Naive thymus-derived CD8-positive, alpha-beta T cell (primary cell): ENCODE measurements around the gene RFX7. TPM values are rescaled to one million over a fixed set of nuclear protein-coding genes. Genes with fewer than 3 reads are reported as not detected.
A peak's percentile ranks its signal among the peaks of the same experiment; 100 is the strongest.
"Not testable (repeated sequence)": the region's sequence is repeated elsewhere in the genome, so short reads cannot be mapped to it uniquely, and the experiment has no call there.

Experiments used
- ATAC-seq, 2 donors: fragments of 150-1000 bp; cut with Tn5 transposase in 1 of 2; sonication (Bioruptor Pico), chemical (Tn5 transposase) in 1 of 2; 1 replicate in 1 of 2; 2 replicates in 1 of 2; pipeline ENCODE4 v1.10.0; 2021; ENCODE audit warnings: mild to moderate bottlenecking in 2 of 2, moderate library complexity in 2 of 2
- POLR2A ChIA-PET: fragments of 350-600 bp; sonication (Branson Sonifier 250); formaldehyde crosslinking; loops from one replicate; lab custom pipeline; 2021; ENCODE audit warnings: antibody characterized with exemption; lab: Charles Lee
- DNase-seq, 10 donors: peaks; one replicate each; pipeline versions ENCODE4 v3.0.0 to v3.0.0-alpha.2; 2020 to 2022
- H3K27ac Mint-ChIP-seq, 10 donors: one replicate each; pipeline ENCODE4 v1.8.0; 2020 to 2022; ENCODE audit warnings: mild to moderate bottlenecking in 10 of 10, mixed read lengths in 10 of 10, moderate library complexity in 4 of 10, inconsistent platforms in 1 of 10
- H3K27me3 Mint-ChIP-seq, 5 donors: one replicate each; pipeline ENCODE4 v1.8.0; 2021 to 2022; ENCODE audit warnings: mixed read lengths in 5 of 5
- H3K36me3 Mint-ChIP-seq, 3 donors: one replicate each; pipeline ENCODE4 v1.8.0; 2020 to 2022; ENCODE audit warnings: mixed read lengths in 3 of 3, mild to moderate bottlenecking in 2 of 3, inconsistent platforms in 1 of 3
- H3K4me1 Mint-ChIP-seq, 4 donors: one replicate each; pipeline ENCODE4 v1.8.0; 2021 to 2022; ENCODE audit warnings: mixed read lengths in 4 of 4
- H3K4me3 Mint-ChIP-seq, 10 donors: one replicate each; pipeline ENCODE4 v1.8.0; 2020 to 2022; ENCODE audit warnings: mild to moderate bottlenecking in 10 of 10, mixed read lengths in 10 of 10, moderate library complexity in 6 of 10, inconsistent platforms in 1 of 10
- H3K9me3 Mint-ChIP-seq, 9 donors: one replicate each; pipeline ENCODE4 v1.8.0; 2020 to 2022; ENCODE audit warnings: mixed read lengths in 9 of 9, mild to moderate bottlenecking in 3 of 9, inconsistent platforms in 1 of 9, moderate library complexity in 1 of 9
- polyA plus RNA-seq, 3 donors: library from polyadenylated mRNA; unstranded; fragments of 300-500 nt; fragmentation: Illumina TruSeq; gene quantifications; one replicate each; pipeline ENCODE4 v1.2.3, GENCODE V29; 2021
- total RNA-seq, 8 experiments: library from RNA in 2 of 8; stranded (reverse) in 2 of 8; gene quantifications; one replicate each; pipeline ENCODE4 v1.2.3 and lab custom pipeline; 2021 to 2026

Gene RFX7
- total and polyA plus RNA-seq, 5 experiments from 2014 or later: 3.0 to 36.0 (median 4.2) TPM

DNA sequence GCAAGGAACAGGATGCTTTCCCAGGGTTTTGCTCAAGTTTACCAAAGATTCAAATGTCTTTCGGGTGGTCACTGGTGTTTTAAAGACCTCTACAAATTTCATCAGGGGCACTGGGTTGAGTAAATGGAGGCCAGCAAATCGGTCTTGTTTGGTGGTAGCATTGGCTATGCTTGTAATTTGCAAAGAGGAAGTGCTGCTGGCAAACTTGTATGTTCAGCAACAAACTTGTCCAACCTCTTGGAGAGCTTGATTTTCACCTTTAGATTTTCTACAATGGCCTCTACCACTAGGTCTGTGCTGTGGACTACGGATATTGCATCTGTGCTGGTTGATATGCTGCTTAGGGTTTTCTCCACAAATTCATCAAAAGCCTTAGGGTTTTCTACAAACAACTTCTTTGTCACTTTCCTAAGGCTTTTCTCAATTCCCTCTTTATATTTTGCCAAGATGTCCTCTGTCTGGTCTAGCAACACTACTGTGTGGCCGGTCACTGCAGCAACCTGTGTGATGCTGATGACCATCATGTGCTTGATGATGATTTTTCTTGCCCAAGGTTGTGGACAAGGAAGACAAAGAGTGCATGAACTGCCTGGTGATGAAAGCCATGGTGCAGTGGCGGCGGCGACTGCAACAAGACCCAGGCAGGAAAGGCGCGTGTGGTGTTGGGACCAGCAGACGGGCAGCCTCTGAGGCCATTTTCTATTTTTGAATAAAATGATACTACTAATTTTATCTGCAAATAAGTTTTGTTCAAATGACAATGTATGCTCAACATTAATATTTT is 50.8 kb downstream of the RFX7 start:
- Mint-ChIP-seq H3K4me3 (no peak overlapping the region), H3K27ac (no peak overlapping the region), H3K36me3 (peaks cover 0 to 19% (median 10%) of the 10 kb centered on the region in 3 donors), H3K9me3 (no peaks in the 10 kb centered on the region), H3K4me1 (peaks cover 18 to 57% (median 52%) of the 10 kb centered on the region in 4 donors), H3K27me3 (no peaks in the 10 kb centered on the region)
- DNase-seq (no peak), ATAC-seq (no peak)
- POLR2A ChIA-PET: no interaction called here

DNA sequence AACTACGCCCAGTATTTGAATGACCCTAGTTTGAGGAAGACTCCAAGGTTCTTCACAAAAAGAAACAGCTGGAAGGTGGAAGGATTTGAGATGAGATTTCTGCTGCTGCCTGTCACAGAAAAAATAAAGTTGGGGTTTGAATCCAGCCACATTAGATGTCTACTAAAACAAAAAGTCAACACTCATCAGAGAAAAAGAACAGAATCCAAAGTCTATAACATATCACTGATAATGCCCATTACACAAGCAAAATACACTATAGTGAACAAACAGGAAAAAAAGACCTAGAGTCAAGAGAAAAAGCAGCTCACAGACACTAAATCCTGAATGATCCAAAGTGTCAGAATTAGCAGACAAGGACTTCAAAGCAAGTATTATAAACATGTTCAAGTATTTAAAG is 56.0 kb downstream of the RFX7 start:
- H3K9me3 Mint-ChIP-seq: no peaks in the 10 kb centered on the region
- POLR2A ChIA-PET: no interaction called here
- H3K4me1 Mint-ChIP-seq: peaks cover 26 to 67% (median 56%) of the 10 kb centered on the region in 4 donors
- DNase-seq (no peak), ATAC-seq (no peak)
- no peaks in the 10 kb centered on the region for H3K27me3 Mint-ChIP-seq
- H3K36me3 Mint-ChIP-seq: peaks cover 5 to 7% (median 5%) of the 10 kb centered on the region in 3 donors
- H3K27ac Mint-ChIP-seq: peak overlapping the region in 6 of 10 donors; percentile 2 to 62 (median 13)
- peak overlapping the region in 5 of 10 donors; percentile 2 to 39 (median 27) for H3K4me3 Mint-ChIP-seq

DNA sequence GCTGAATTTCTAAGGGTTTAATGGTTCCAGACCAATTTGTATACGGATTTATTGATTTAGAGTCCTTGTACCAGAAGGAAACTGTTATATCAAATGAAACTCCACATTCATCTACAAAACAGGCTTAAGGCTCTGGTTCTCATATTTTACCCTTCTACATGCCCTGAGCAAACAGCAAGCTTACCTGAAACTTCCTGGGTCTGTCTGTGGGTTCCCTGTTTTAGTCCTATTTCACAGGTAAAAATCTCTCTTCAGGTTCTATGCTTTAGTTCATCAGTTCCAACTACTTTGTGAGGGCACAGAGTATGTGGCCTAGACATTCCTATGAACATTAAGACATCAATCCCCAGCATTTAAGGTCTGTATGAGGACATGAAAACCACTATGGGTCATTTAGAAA is 57.7 kb downstream of the RFX7 start:
- ATAC-seq (no peak), DNase-seq (no peak)
- peaks cover 0 to 5% (median 5%) of the 10 kb centered on the region in 3 donors for H3K36me3 Mint-ChIP-seq
- no peaks in the 10 kb centered on the region for H3K27me3 Mint-ChIP-seq
- H3K4me1 Mint-ChIP-seq: peaks cover 27 to 61% (median 49%) of the 10 kb centered on the region in 4 donors
- POLR2A ChIA-PET: no interaction called here
- no peaks in the 10 kb centered on the region for H3K9me3 Mint-ChIP-seq
- peak overlapping the region in 2 of 10 donors; percentile 6 to 7 for H3K27ac Mint-ChIP-seq
- H3K4me3 Mint-ChIP-seq: no peak overlapping the region

DNA sequence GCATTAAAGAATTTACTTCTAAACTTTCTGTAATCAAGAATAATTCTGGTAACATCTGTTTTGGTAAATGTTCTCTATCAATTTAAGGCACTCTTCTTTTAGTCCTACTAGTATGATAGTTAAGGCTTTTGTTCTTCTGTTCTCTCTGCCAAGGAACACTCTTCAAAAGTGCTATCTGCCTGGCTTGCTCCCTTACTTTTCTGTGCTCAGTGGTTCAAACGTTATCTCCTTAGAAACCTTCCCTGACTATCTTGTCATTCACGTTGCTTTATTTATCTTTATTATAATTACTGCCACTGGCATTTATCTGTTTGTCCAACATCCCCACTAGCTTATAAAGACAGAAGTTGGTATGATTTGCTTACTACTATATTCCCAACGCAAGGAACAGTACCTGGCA is 59.2 kb downstream of the RFX7 start:
- Mint-ChIP-seq H3K9me3 (no peaks in the 10 kb centered on the region), H3K36me3 (peaks cover 0 to 5% (median 3%) of the 10 kb centered on the region in 3 donors), H3K27me3 (no peaks in the 10 kb centered on the region), H3K4me3 (no peak overlapping the region), H3K27ac (peak overlapping the region in 1 of 10 donors; percentile 55), H3K4me1 (peaks cover 25 to 54% (median 45%) of the 10 kb centered on the region in 4 donors)
- ATAC-seq: no peak
- no peak for DNase-seq
- POLR2A ChIA-PET: no interaction called here

DNA sequence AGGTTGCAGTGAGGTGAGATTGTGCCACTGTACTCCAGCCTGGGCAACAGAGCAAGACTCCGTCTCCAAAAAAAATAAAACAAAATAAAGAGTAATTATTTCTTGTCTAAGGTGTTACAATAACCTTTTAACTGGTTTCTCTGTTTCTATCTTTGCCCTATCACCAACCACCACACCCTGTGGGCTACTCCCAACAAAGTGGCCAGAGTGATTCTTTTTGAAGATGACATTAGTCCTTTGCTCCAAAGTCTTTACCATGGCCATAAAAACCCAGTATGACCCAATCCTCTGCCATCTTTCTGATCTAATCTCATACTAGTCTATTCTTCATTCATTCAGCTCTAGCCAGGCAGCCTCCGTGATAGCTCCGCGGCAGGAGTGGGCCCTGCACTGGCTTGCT is 62.8 kb downstream of the RFX7 start:
- H3K27me3 Mint-ChIP-seq: no peaks in the 10 kb centered on the region
- POLR2A ChIA-PET: no interaction called here
- H3K4me3 Mint-ChIP-seq: peak overlapping the region in 1 of 10 donors; percentile 4
- peak overlapping the region in 4 of 10 donors; percentile 1 to 16 (median 4) for H3K27ac Mint-ChIP-seq
- ATAC-seq (no peak), DNase-seq (no peak)
- peaks cover 15 to 43% (median 29%) of the 10 kb centered on the region in 4 donors for H3K4me1 Mint-ChIP-seq
- no peaks in the 10 kb centered on the region for H3K9me3 Mint-ChIP-seq
- H3K36me3 Mint-ChIP-seq: peaks cover 12 to 17% (median 12%) of the 10 kb centered on the region in 3 donors

DNA sequence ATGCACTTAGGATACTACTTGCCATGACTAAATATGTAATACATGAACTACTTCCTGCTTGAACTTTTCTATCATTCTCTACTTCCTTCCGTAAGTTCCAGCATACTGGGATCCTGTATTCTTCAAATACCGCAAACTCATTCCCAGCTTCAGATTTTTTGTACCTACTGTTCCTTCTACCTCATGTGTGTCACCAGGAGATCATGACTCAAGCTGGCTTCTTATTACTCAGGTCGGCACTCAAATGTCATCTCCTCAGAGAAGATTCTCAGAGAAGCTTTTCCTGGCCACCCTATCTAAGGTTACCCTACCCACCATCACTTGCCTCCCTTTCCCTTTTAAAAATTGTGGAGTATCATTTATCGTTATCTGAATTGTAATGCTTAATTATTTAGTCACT is 66.7 kb downstream of the RFX7 start:
- Mint-ChIP-seq H3K9me3 (peaks cover 0 to 2% (median 0%) of the 10 kb centered on the region in 9 donors), H3K27me3 (no peaks in the 10 kb centered on the region), H3K27ac (peak overlapping the region in 2 of 10 donors; percentile 35 to 63), H3K36me3 (peaks cover 18 to 48% (median 33%) of the 10 kb centered on the region in 3 donors), H3K4me3 (no peak overlapping the region), H3K4me1 (peaks cover 21 to 48% (median 42%) of the 10 kb centered on the region in 4 donors)
- DNase-seq (no peak), ATAC-seq (no peak)
- POLR2A ChIA-PET: no interaction called here

DNA sequence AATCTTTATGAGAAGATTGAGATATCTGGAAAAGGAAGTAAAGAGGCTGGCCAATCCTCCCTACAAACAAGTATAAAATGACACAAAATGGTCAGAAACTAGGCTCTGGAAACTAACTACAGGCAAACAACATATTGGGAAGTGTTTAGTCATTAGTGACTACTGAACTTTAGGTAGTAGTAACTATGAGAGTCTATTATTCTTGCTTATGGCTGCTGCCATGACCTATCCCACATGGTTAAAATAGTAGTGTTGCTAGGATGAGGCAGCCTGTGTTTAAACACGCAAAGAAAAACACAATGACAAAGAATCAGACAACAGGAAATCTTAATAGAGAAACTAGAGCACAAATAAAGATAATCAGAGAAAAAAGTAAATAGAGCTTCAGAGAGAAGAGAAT is 67.9 kb downstream of the RFX7 start:
- Mint-ChIP-seq H3K4me3 (no peak overlapping the region), H3K9me3 (peaks cover 0 to 9% (median 0%) of the 10 kb centered on the region in 9 donors), H3K27me3 (no peaks in the 10 kb centered on the region), H3K36me3 (peaks cover 31 to 58% (median 45%) of the 10 kb centered on the region in 3 donors), H3K27ac (no peak overlapping the region), H3K4me1 (peaks cover 22 to 50% (median 45%) of the 10 kb centered on the region in 4 donors)
- POLR2A ChIA-PET: no interaction called here
- DNase-seq (no peak), ATAC-seq (no peak)

DNA sequence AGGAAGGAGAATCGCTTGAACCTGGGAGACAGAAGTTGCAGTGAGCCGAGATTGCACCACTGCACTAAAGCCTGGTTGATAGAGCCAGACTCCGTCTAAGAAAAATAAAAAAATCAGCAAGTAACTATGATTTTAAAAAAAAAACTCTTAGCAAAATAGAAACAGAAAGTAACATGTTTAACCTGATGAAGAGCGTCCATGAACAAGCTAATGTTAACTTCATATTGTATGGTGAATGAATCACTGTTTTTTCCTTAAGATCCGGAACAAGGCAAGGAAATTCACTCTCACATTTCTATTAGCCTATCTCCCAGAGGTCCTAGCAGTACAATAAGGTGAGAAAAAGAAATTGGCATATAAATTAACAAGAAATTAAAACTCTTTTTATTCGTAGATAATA is 69.0 kb downstream of the RFX7 start:
- ATAC-seq: no peak
- POLR2A ChIA-PET: no interaction called here
- no peaks in the 10 kb centered on the region for H3K27me3 Mint-ChIP-seq
- H3K27ac Mint-ChIP-seq: peak overlapping the region in 1 of 10 donors; percentile 23
- no peak for DNase-seq
- H3K4me3 Mint-ChIP-seq: peak overlapping the region in 2 of 10 donors; percentile 5 to 21
- peaks cover 0 to 9% (median 0%) of the 10 kb centered on the region in 9 donors for H3K9me3 Mint-ChIP-seq
- peaks cover 34 to 65% (median 47%) of the 10 kb centered on the region in 3 donors for H3K36me3 Mint-ChIP-seq
- peaks cover 24 to 58% (median 50%) of the 10 kb centered on the region in 4 donors for H3K4me1 Mint-ChIP-seq

DNA sequence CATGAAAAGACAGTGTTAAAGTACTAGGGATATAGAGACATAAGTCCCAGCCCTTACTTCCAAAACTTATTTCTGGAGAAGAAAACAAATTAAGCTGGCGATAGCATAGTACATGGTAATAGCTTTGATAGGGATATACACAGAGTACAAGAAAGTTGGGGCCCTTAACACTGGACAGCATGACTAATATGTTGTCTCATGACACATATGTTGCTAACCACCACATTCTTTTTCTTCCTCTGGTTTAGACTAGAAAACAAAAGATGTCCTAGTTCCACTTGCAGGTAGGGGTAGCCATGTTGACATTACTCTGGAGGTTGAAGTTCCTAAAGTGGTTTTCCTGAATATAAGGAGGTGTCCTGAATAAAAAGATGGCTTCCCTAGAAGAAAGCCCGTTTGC is 75.3 kb downstream of the RFX7 start:
- Mint-ChIP-seq H3K4me3 (no peak overlapping the region), H3K36me3 (peaks cover 27 to 47% (median 41%) of the 10 kb centered on the region in 3 donors), H3K27ac (peak overlapping the region in 1 of 10 donors; percentile 7), H3K27me3 (no peaks in the 10 kb centered on the region), H3K4me1 (peaks cover 26 to 69% (median 65%) of the 10 kb centered on the region in 4 donors), H3K9me3 (peaks cover 0 to 9% (median 0%) of the 10 kb centered on the region in 9 donors)
- POLR2A ChIA-PET: no interaction called here
- ATAC-seq (no peak), DNase-seq (no peak)

DNA sequence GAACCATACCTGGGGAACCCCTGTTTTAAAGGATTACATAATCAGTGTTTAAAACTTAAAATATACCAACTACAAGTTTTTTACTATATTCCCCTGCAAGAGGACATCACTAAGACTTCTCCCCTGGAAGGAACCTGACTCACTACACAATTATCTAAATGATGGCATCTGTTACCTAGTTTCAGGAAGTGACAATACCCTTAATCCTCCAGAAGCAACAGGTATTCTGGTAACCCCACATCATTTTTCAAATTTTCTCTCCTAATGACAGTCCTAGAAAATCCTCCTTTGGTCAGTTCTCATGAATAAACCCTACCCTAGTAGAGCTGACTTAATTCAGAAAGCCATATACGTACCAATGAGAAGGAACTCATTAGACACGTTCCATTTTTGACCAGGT is 78.4 kb downstream of the RFX7 start:
- ATAC-seq (no peak), DNase-seq (no peak)
- Mint-ChIP-seq H3K9me3 (no peaks in the 10 kb centered on the region), H3K4me1 (peaks cover 15 to 66% (median 58%) of the 10 kb centered on the region in 4 donors), H3K27ac (peak overlapping the region in 2 of 10 donors; percentile 22 to 71), H3K4me3 (no peak overlapping the region), H3K27me3 (no peaks in the 10 kb centered on the region), H3K36me3 (peaks cover 0 to 16% (median 13%) of the 10 kb centered on the region in 3 donors)
- POLR2A ChIA-PET: no interaction called here

DNA sequence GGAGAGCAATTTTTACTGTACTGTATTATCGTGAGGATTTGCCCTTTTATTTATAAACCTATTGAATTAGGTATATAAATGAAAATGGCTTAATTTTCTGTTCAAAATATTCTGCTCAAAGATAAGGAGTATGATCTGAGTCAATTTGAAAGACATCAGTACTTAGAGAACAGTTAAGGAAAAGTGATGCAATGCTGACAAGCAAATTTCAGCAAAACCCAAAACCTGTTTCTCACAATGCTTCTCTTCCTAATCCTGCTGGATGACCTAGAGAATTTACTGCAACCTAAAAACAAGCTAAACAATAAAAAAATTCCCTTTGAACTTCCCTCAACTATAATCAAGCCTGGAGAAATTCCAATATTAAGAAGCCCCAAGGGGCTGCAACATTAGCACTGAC is 82.7 kb downstream of the RFX7 start:
- Mint-ChIP-seq H3K36me3 (peaks cover 6 to 14% (median 9%) of the 10 kb centered on the region in 3 donors), H3K27ac (peak overlapping the region in 3 of 10 donors; percentile 3 to 33 (median 16)), H3K4me1 (peaks cover 17 to 50% (median 39%) of the 10 kb centered on the region in 4 donors), H3K4me3 (no peak overlapping the region), H3K9me3 (peaks cover 0 to 7% (median 0%) of the 10 kb centered on the region in 9 donors), H3K27me3 (no peaks in the 10 kb centered on the region)
- POLR2A ChIA-PET: no interaction called here
- ATAC-seq: no peak
- no peak for DNase-seq

DNA sequence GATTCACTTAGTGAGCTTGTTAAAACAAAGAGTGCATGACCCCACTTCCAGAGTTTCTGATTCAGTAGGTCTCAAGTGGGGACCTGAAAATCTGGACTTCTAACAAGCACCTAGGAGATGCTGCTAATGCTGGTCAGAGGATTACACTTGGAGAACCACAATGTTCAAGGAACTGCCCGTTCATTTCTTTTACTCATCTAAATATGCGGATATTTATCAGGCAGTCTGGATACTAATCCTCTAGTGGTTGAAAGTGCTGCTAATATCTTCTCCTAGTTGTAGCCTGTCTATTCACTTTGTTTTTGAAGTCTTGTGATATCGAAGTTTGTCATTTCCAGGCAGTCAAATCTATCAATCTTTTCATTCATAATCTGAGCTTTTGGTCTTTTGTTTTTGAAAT is 86.8 kb downstream of the RFX7 start:
- POLR2A ChIA-PET: no interaction called here
- H3K27ac Mint-ChIP-seq: peak overlapping the region in 1 of 10 donors; percentile 30
- ATAC-seq (no peak), DNase-seq (no peak)
- no peaks in the 10 kb centered on the region for H3K27me3 Mint-ChIP-seq
- H3K36me3 Mint-ChIP-seq: peaks cover 27 to 44% (median 35%) of the 10 kb centered on the region in 3 donors
- H3K4me1 Mint-ChIP-seq: peaks cover 24 to 50% (median 42%) of the 10 kb centered on the region in 4 donors
- H3K9me3 Mint-ChIP-seq: peaks cover 0 to 43% (median 28%) of the 10 kb centered on the region in 9 donors
- H3K4me3 Mint-ChIP-seq: no peak overlapping the region

DNA sequence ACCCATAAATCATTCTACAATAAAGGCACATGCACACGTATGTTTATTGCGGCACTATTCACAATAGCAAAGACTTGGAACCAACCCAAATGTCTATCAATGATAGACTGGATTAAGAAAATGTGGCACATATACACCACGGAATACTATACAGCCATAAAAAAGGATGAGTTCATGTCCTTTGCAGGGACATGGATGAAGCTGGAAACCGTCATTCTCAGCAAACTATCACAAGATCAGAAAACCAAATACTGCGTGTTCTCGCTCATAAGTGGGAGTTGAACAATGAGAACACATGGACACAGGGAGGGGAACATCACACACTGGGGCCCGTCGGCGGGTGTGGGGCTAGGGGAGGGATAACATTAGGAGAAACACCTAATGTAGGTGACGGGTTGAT is 88.4 kb downstream of the RFX7 start:
- H3K4me3 Mint-ChIP-seq, POLR2A ChIA-PET, H3K27me3 Mint-ChIP-seq, DNase-seq, ATAC-seq: not testable (repeated sequence)
- Mint-ChIP-seq H3K9me3 (peaks cover 0 to 43% (median 32%) of the 10 kb centered on the region in 9 donors), H3K27ac (peak overlapping the region in 1 of 10 donors; percentile 6), H3K36me3 (peaks cover 33 to 53% (median 41%) of the 10 kb centered on the region in 3 donors), H3K4me1 (peaks cover 36 to 50% (median 43%) of the 10 kb centered on the region in 4 donors)
